Femur (tissue), 1 donor: ENCODE measurements around the gene OR51B2.

Experiments
- DNase-seq: peaks from one replicate; pipeline ENCODE4 v3.0.0-alpha.2; 2017

Gene OR51B2

GRCh38 chr11:5281596-5281995, 42.5 kb downstream of the OR51B2 start:
- DNase-seq = no peak

GRCh38 chr11:5280582-5281102, 43.5 kb downstream of the OR51B2 start:
- DNase-seq = peak; percentile 61

- DNase-seq = no peak
Observed at GRCh38 chr11:5279471-5280090, 44.5 kb downstream of the OR51B2 start.

GRCh38 chr11:5277807-5278382, 46.2 kb downstream of the OR51B2 start:
- no peak for DNase-seq

- DNase-seq = no peak
Observed at GRCh38 chr11:5276697-5277096, 47.4 kb downstream of the OR51B2 start.

- no peak for DNase-seq
Observed at GRCh38 chr11:5275369-5276110, 48.6 kb downstream of the OR51B2 start.

- DNase-seq = no peak
Observed at GRCh38 chr11:5274395-5274794, 49.7 kb downstream of the OR51B2 start.
